H9 (cell line): ENCODE measurements around the gene CENPA. TPM values are rescaled to one million over a fixed set of nuclear protein-coding genes. Genes with fewer than 3 reads are reported as not detected.

Experiments
- DNase-seq: peaks from one replicate; pipeline ENCODE4 v3.0.0-alpha.2; 2017
- H2AFZ ChIP-seq: one replicate; pipeline ENCODE4 v1.6.1; 2013; ENCODE audit warnings: mild to moderate bottlenecking, low read length, control low read depth, moderate library complexity
- H2AK5ac ChIP-seq: 2 replicates; pipeline ENCODE4 v1.6.1; 2013; ENCODE audit warnings: low read length, control low read depth, mixed read lengths; ENCODE audit not compliant: insufficient read length
- H2BK120ac ChIP-seq: one replicate; pipeline ENCODE4 v1.6.1; 2013; ENCODE audit warnings: low read depth, mild to moderate bottlenecking, low read length, control low read depth, inconsistent platforms; ENCODE audit not compliant: poor library complexity, severe bottlenecking
- H2BK12ac ChIP-seq: 2 replicates; pipeline ENCODE4 v1.6.1; 2013; ENCODE audit warnings: low read length, control low read depth, mixed read lengths, low read depth; ENCODE audit not compliant: insufficient read length
- H2BK15ac ChIP-seq: 2 replicates; pipeline ENCODE4 v1.6.1; 2013; ENCODE audit warnings: low read depth, low read length, control low read depth
- H2BK20ac ChIP-seq: one replicate; pipeline ENCODE4 v1.6.1; 2013; ENCODE audit warnings: low read depth, mild to moderate bottlenecking, low read length, control low read depth, inconsistent platforms; ENCODE audit not compliant: poor library complexity, severe bottlenecking
- H2BK5ac ChIP-seq: 2 replicates; pipeline ENCODE4 v1.6.1; 2013; ENCODE audit warnings: low read length, control low read depth, mixed read lengths; ENCODE audit not compliant: insufficient read length
- H3K14ac ChIP-seq: 2 replicates; pipeline ENCODE4 v1.6.1; 2013; ENCODE audit warnings: low read length, control low read depth; ENCODE audit not compliant: insufficient read depth
- H3K18ac ChIP-seq: 2 replicates; pipeline ENCODE4 v1.6.1; 2013; ENCODE audit warnings: low read depth, mild to moderate bottlenecking, mixed read lengths, low read length, control low read depth; ENCODE audit not compliant: insufficient read length
- H3K23ac ChIP-seq: 2 replicates; pipeline ENCODE4 v1.6.1; 2013; ENCODE audit warnings: low read length, control low read depth, mixed read lengths, low read depth; ENCODE audit not compliant: insufficient read length
- H3K23me2 ChIP-seq: 2 replicates; pipeline ENCODE4 v1.6.1; 2013; ENCODE audit warnings: low read depth, mild to moderate bottlenecking, mixed read lengths, low read length, control low read depth; ENCODE audit not compliant: insufficient read length, poor library complexity, severe bottlenecking
- H3K27ac ChIP-seq: 2 replicates; pipeline ENCODE4 v1.5.1; 2013; ENCODE audit warnings: low read length, control low read depth, mixed read lengths, low read depth; ENCODE audit not compliant: insufficient read length
- H3K27me3 ChIP-seq: 2 replicates; pipeline ENCODE4 v1.6.1; 2013; ENCODE audit warnings: low read length, control low read depth, inconsistent platforms; ENCODE audit not compliant: insufficient read depth
- H3K4ac ChIP-seq: 2 replicates; pipeline ENCODE4 v1.6.1; 2013; ENCODE audit warnings: low read depth, mild to moderate bottlenecking, control low read depth, inconsistent platforms, low read length, moderate library complexity
- H3K4me1 ChIP-seq: 2 replicates; pipeline ENCODE4 v1.6.1; 2013; ENCODE audit warnings: low read length, control low read depth, inconsistent platforms; ENCODE audit not compliant: insufficient read depth
- H3K4me2 ChIP-seq: 2 replicates; pipeline ENCODE4 v1.6.1; 2013; ENCODE audit warnings: low read length, control low read depth, mixed read lengths; ENCODE audit not compliant: insufficient read length, insufficient read depth
- H3K56ac ChIP-seq: 2 replicates; pipeline ENCODE4 v1.6.1; 2013; ENCODE audit warnings: low read depth, mild to moderate bottlenecking, mixed read lengths, low read length, control low read depth; ENCODE audit not compliant: insufficient read length
- H3K79me1 ChIP-seq: 2 replicates; pipeline ENCODE4 v1.6.1; 2013; ENCODE audit warnings: low read depth, mild to moderate bottlenecking, moderate library complexity, low read length, control low read depth, inconsistent platforms; ENCODE audit not compliant: insufficient read depth, poor library complexity, severe bottlenecking
- H3K79me2 ChIP-seq: 2 replicates; pipeline ENCODE4 v1.6.1; 2013; ENCODE audit warnings: low read length, control low read depth, inconsistent platforms; ENCODE audit not compliant: insufficient read depth
- H3K9ac ChIP-seq: 2 replicates; pipeline ENCODE4 v1.6.1; 2013; ENCODE audit warnings: low read length, control low read depth, mixed read lengths; ENCODE audit not compliant: insufficient read length; ENCODE audit errors: extremely low read depth
- H3K9me3 ChIP-seq: one replicate; pipeline ENCODE4 v1.6.1; 2013; ENCODE audit warnings: low read depth, low read length, inconsistent platforms; ENCODE audit not compliant: control insufficient read depth
- H3T11ph ChIP-seq: one replicate; pipeline ENCODE4 v1.6.1; 2013; ENCODE audit warnings: mild to moderate bottlenecking, low read length, control low read depth, inconsistent platforms
- H4K20me1 ChIP-seq: one replicate; pipeline ENCODE4 v1.6.1; 2013; ENCODE audit not compliant: control insufficient read depth, insufficient read length, insufficient read depth
- H4K5ac ChIP-seq: 2 replicates; pipeline ENCODE4 v1.6.1; 2013; ENCODE audit warnings: low read depth, mild to moderate bottlenecking, mixed read lengths, low read length, control low read depth; ENCODE audit not compliant: insufficient read length
- H4K8ac ChIP-seq: replicated peaks from 2 replicates; pipeline ENCODE4 v1.6.1; 2013; ENCODE audit warnings: low read length, control low read depth, mixed read lengths, low read depth; ENCODE audit not compliant: insufficient read length
- H4K91ac ChIP-seq: 2 replicates; pipeline ENCODE4 v1.6.1; 2013; ENCODE audit warnings: low read depth, mild to moderate bottlenecking, moderate library complexity, mixed read lengths, low read length, control low read depth; ENCODE audit not compliant: insufficient read length
- H3K27ac Mint-ChIP-seq, 3 experiments: 2 replicates in 2 of 3; 3 replicates in 1 of 3; pipeline ENCODE4 v1.8.0; 2020 to 2021; ENCODE audit warnings: mixed read lengths in 3 of 3, mild to moderate bottlenecking in 1 of 3, moderate library complexity in 1 of 3
- H3K27me3 Mint-ChIP-seq: 2 replicates; pipeline ENCODE4 v1.8.0; 2021; ENCODE audit warnings: low read depth, mild to moderate bottlenecking, moderate library complexity, mixed read lengths
- H3K36me3 Mint-ChIP-seq, 3 experiments: 2 replicates in 2 of 3; 3 replicates in 1 of 3; pipeline ENCODE4 v1.8.0; 2020 to 2021; ENCODE audit warnings: low read depth in 3 of 3, mixed read lengths in 3 of 3; ENCODE audit not compliant: insufficient read depth in 1 of 3
- H3K4me1 Mint-ChIP-seq, 2 experiments: 2 replicates each; pipeline ENCODE4 v1.8.0; 2020; ENCODE audit warnings: mixed read lengths in 2 of 2
- H3K4me3 Mint-ChIP-seq, 2 experiments: 2 replicates in 1 of 2; 3 replicates in 1 of 2; pipeline ENCODE4 v1.8.0; 2020 to 2021; ENCODE audit warnings: mild to moderate bottlenecking in 2 of 2, mixed read lengths in 2 of 2, moderate library complexity in 1 of 2
- H3K9me3 Mint-ChIP-seq, 2 experiments: 2 replicates in 1 of 2; 3 replicates in 1 of 2; pipeline ENCODE4 v1.8.0; 2020; ENCODE audit warnings: mild to moderate bottlenecking in 2 of 2, mixed read lengths in 2 of 2, moderate library complexity in 1 of 2
- WGBS: extraction: QIAGEN DNeasy Blood & Tissue Kit; methylation state at CpG from one replicate; pipeline ENCODE4 v1.1.7; 2013; ENCODE audit warnings: missing lambda C conversion rate, low lambda C conversion rate, mixed read lengths; ENCODE audit not compliant: insufficient read length; ENCODE audit errors: extremely low coverage; 5-methylcytosine and 5-hydroxymethylcytosine counted together
- total RNA-seq: library from RNA; stranded (reverse); gene quantifications from 2 replicates; pipeline ENCODE4 v1.2.1, GENCODE V29; 2021
- TF ChIP-seq, protein P1 (sequence below): fragments of 200-600 bp; sonication (generic); conservative IDR thresholded peaks from 3 replicates; pipeline ENCODE4 v1.8.0; 2021; ENCODE audit warnings: antibody characterized with exemption, mild to moderate bottlenecking

CENPA gene
- total RNA-seq, 1 experiment from 2014 or later: 19.3 TPM

DNA sequence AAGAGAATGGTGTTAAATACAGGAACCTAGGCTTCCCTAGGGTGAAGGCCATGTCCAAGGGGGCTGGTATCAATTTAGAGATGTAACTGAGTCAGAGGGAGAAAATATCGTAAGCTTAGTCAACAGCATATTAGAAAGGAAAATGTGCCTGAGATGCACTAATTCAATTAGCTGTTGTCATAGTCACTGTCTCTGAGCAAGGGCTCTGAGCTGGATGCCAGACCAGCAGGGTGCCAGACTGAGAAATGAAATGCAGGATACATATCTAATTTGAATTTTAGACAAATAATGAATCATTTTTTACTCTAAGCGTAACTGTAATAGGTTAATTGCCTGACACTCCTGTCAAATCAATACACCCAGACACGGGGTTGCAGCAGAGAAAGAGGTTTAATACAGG, 33.2 kb upstream of the CENPA start:
- H3K18ac ChIP-seq: no peak overlapping the region
- H3K9me3 ChIP-seq: no peaks in the 10 kb centered on the region
- no peak overlapping the region for H2BK20ac ChIP-seq
- no peak overlapping the region for H2BK12ac ChIP-seq
- no peak for DNase-seq
- H2BK5ac ChIP-seq: no peak overlapping the region
- Mint-ChIP-seq H3K9me3 (peaks cover 8 to 9% of the 10 kb centered on the region in 2 experiments), H3K36me3 (peaks cover 4 to 10% (median 5%) of the 10 kb centered on the region in 3 experiments; a peak in 5 of 7 replicates), H3K27me3 (peaks cover 76% of the 10 kb centered on the region), H3K4me3 (no peak overlapping the region), H3K27ac (no peak overlapping the region), H3K4me1 (peaks cover 53 to 62% of the 10 kb centered on the region in 2 experiments)
- no peak overlapping the region for H3K27ac ChIP-seq
- H4K5ac ChIP-seq: no peak overlapping the region
- no peaks in the 10 kb centered on the region for H4K20me1 ChIP-seq
- H3K56ac ChIP-seq: no peak overlapping the region
- H3K4me2 ChIP-seq: no peak overlapping the region
- TF ChIP-seq, protein P1, sequence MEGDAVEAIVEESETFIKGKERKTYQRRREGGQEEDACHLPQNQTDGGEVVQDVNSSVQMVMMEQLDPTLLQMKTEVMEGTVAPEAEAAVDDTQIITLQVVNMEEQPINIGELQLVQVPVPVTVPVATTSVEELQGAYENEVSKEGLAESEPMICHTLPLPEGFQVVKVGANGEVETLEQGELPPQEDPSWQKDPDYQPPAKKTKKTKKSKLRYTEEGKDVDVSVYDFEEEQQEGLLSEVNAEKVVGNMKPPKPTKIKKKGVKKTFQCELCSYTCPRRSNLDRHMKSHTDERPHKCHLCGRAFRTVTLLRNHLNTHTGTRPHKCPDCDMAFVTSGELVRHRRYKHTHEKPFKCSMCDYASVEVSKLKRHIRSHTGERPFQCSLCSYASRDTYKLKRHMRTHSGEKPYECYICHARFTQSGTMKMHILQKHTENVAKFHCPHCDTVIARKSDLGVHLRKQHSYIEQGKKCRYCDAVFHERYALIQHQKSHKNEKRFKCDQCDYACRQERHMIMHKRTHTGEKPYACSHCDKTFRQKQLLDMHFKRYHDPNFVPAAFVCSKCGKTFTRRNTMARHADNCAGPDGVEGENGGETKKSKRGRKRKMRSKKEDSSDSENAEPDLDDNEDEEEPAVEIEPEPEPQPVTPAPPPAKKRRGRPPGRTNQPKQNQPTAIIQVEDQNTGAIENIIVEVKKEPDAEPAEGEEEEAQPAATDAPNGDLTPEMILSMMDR: no peak
- no peaks in the 10 kb centered on the region for H3K23me2 ChIP-seq
- no CpG with 5 or more reads among the region's 3 CpGs for WGBS
- no peak overlapping the region for H3K23ac ChIP-seq
- no peak overlapping the region for H3T11ph ChIP-seq
- H3K79me1 ChIP-seq: no peaks in the 10 kb centered on the region
- peaks cover 4% of the 10 kb centered on the region; the same call in 1 of the 2 replicates for H3K27me3 ChIP-seq
- H3K79me2 ChIP-seq: no peaks in the 10 kb centered on the region
- H2BK15ac ChIP-seq: no peak overlapping the region
- no peak overlapping the region for H3K4ac ChIP-seq
- no peak overlapping the region for H2BK120ac ChIP-seq
- no peak overlapping the region for H4K8ac ChIP-seq
- no peak overlapping the region for H3K9ac ChIP-seq
- H2AK5ac ChIP-seq: no peak overlapping the region
- H3K4me1 ChIP-seq: peaks cover 7% of the 10 kb centered on the region
- H2AFZ ChIP-seq: no peak overlapping the region
- H3K14ac ChIP-seq: no peak overlapping the region
- H4K91ac ChIP-seq: no peak overlapping the region
